Measurements from ENCODE around the gene VSX1. TPM values are rescaled to one million over a fixed set of nuclear protein-coding genes. Genes with fewer than 3 reads are reported as not detected.

The VSX1 gene
- total RNA-seq, 1 donor from 2014 or later = not detected

DNA sequence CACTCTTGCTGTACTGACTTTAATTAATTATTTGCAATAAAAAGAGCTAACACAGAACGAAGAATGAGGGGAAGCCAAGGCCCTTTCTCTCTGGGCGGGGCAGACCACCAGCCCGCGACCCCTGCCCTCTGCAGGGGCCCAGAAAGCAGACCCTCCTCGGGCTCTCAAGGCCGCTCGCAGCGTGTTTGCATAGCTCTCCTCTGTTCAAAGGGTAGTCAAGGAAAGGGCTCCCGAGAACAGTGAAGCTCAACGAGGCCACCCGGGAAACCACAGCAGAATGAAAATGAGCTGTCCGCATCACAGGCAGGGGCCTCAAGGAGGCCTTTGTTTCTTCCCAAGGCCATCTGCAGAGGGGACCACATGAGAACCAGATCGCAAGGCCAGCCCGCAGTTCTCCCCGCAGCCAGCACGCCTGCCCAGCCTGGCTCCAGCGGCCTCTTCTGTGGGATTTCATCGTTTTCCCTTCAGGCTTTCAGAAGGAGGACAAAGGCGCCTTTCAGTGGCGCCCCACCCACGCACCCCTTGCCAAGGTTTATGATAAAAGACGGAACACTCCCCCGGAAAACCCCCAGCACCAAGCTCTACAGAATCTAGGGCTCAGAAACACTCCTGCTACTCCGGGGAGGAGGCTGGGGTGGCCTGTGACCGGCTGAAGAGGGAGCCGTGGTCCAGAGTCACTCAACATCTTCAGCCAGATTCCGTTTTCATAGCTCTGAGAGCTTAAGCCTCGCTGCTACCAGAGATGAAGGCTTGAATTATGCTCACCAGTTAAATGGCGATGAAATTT, 49.3 kb downstream of the VSX1 start:
- no peaks in the 10 kb centered on the region for H3K9me3 ChIP-seq
- H3K36me3 ChIP-seq = no peaks in the 10 kb centered on the region
- no peak for DNase-seq (ENCODE audit: extremely low spot score in 2 of 2)
- no peaks in the 10 kb centered on the region for H3K27me3 ChIP-seq
- peak overlapping the region; percentile 51 for H3K27ac ChIP-seq
- intact Hi-C loops (cut with DNase I) = no loop called here
- no peak overlapping the region for H3K4me3 ChIP-seq
- TF ChIP-seq, protein P1, sequence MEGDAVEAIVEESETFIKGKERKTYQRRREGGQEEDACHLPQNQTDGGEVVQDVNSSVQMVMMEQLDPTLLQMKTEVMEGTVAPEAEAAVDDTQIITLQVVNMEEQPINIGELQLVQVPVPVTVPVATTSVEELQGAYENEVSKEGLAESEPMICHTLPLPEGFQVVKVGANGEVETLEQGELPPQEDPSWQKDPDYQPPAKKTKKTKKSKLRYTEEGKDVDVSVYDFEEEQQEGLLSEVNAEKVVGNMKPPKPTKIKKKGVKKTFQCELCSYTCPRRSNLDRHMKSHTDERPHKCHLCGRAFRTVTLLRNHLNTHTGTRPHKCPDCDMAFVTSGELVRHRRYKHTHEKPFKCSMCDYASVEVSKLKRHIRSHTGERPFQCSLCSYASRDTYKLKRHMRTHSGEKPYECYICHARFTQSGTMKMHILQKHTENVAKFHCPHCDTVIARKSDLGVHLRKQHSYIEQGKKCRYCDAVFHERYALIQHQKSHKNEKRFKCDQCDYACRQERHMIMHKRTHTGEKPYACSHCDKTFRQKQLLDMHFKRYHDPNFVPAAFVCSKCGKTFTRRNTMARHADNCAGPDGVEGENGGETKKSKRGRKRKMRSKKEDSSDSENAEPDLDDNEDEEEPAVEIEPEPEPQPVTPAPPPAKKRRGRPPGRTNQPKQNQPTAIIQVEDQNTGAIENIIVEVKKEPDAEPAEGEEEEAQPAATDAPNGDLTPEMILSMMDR (IDR thresholded peaks at IDR 0.05) = no peak
- TF ChIP-seq POLR2AphosphoS5 (IDR thresholded peaks at IDR 0.05; ENCODE audit: insufficient read depth in 1 of 2, low read depth in 1 of 2) (no peak), POLR2A (IDR thresholded peaks at IDR 0.05) (no peak)
- H3K4me1 ChIP-seq = peaks cover 43% of the 10 kb centered on the region

DNA sequence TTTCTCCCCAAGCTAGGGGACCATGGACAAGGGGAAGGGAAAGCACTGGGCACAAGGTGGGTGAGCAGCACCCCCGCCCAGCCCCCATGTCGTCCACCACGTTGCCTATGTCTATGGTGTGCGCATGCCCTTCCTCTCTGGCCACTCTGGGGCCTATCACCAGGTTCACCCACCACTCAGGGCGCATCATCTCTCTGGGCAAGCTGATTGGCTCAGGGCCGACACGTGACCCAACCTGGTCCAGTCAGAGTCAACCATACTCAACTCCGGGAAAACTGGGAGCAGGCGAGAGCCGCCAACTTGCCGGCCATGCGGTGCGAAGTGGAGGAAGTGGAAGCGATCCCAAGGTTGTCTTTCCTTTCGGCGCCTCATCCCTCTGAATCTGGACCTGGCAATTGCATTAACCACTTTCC, 49.9 kb downstream of the VSX1 start:
- H3K4me3 ChIP-seq = no peak overlapping the region
- no peaks in the 10 kb centered on the region for H3K9me3 ChIP-seq
- no peak for DNase-seq (ENCODE audit: extremely low spot score in 2 of 2)
- no peaks in the 10 kb centered on the region for H3K27me3 ChIP-seq
- intact Hi-C loops (cut with DNase I) = no loop called here
- TF ChIP-seq POLR2A (IDR thresholded peaks at IDR 0.05) (no peak), POLR2AphosphoS5 (IDR thresholded peaks at IDR 0.05; ENCODE audit: insufficient read depth in 1 of 2, low read depth in 1 of 2) (no peak)
- TF ChIP-seq, protein P1 (IDR thresholded peaks at IDR 0.05) = no peak
- no peaks in the 10 kb centered on the region for H3K36me3 ChIP-seq
- no peak overlapping the region for H3K27ac ChIP-seq
- peaks cover 37% of the 10 kb centered on the region for H3K4me1 ChIP-seq

DNA sequence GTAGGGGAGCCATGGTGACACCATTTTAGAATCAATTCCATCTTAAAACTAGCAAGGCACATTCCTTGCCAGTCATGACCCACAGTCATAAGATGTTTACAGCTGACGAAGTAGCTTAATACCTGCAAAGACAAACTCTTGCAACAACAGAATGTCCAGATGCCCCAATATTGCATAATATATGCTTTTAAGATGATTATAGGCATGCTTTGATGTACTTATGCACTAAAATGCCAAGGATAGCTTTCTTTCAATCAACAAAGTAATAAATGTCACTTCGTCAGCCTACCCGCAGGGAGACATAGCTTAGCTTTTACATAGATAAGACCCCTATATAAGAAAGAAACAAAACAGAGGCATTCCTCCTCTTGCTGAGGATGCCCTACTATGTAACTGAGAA, 50.7 kb downstream of the VSX1 start:
- intact Hi-C loops (cut with DNase I) = no loop called here
- no peak overlapping the region for H3K4me3 ChIP-seq
- H3K27ac ChIP-seq = no peak overlapping the region
- no peaks in the 10 kb centered on the region for H3K9me3 ChIP-seq
- no peak for DNase-seq (ENCODE audit: extremely low spot score in 2 of 2)
- H3K4me1 ChIP-seq = peaks cover 31% of the 10 kb centered on the region
- H3K36me3 ChIP-seq = no peaks in the 10 kb centered on the region
- TF ChIP-seq POLR2A (IDR thresholded peaks at IDR 0.05) (no peak), POLR2AphosphoS5 (IDR thresholded peaks at IDR 0.05; ENCODE audit: insufficient read depth in 1 of 2, low read depth in 1 of 2) (no peak)
- TF ChIP-seq, protein P1 (IDR thresholded peaks at IDR 0.05) = no peak
- no peaks in the 10 kb centered on the region for H3K27me3 ChIP-seq

DNA sequence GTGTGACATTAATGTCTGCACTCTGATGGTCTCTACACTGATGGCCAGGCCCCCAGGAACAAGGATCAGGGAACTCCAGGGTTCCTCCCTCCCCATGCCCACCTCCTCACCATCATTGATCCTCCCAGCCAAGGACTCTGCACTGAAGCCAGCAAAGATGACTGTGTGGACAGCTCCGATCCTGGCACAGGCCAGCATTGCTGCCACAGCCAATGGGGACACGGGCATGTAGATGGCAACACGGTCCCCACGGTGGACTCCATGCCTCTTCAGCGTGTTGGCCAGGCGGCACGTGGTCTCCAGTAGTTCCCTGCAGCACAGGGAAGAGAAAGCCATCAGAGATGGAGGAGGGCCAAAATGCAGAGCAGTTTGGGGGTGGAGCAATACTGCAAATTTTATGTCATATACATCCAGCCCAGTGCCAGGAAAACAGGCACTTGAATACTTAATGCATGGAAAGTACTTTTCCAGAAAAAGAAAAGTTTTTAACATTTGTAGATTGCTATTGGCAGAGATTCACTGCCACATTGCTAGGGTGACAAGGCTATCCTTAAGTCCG, 51.2 kb downstream of the VSX1 start:
- Histone ChIP-seq H3K27me3 (no peaks in the 10 kb centered on the region), H3K27ac (no peak overlapping the region), H3K36me3 (no peaks in the 10 kb centered on the region), H3K9me3 (no peaks in the 10 kb centered on the region), H3K4me1 (peaks cover 26% of the 10 kb centered on the region), H3K4me3 (no peak overlapping the region)
- no peak for TF ChIP-seq POLR2AphosphoS5 (IDR thresholded peaks at IDR 0.05; ENCODE audit: insufficient read depth in 1 of 2, low read depth in 1 of 2)
- TF ChIP-seq, protein P1 (IDR thresholded peaks at IDR 0.05) = no peak
- no peak for TF ChIP-seq POLR2A (IDR thresholded peaks at IDR 0.05)
- intact Hi-C loops (cut with DNase I) = no loop called here
- no peak for DNase-seq (ENCODE audit: extremely low spot score in 2 of 2)
